ENCODE results near the gene RNU6-1.

DNA sequence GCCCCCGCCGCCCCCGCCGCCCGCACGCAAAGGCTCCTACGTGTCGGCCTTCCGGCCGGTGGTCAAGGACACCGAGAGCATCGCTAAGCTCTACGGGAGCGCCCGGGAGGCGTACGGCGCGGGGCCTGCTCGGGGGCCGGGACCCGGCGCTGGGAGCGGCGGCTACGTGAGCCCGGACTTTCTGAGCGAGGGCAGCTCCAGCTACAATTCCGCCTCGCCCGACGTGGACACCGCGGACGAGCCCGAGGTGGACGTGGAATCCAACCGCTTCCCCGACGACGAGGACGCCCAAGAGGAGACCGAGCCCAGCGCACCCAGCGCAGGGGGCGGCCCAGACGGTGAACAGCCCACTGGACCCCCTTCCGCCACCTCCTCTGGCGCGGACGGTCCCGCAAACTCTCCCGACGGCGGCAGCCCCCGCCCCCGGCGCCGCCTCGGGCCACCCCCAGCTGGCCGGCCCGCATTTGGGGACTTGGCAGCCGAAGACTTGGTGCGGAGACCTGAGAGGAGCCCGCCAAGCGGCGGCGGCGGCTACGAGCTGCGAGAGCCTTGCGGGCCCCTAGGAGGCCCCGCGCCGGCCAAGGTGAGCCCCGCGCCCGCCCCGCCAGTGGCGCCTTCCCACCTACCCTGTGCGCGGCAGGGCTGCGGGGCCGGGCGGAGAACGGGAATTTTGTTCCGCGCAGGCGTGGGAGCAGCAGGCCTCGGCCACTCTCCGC lies 12.1 kb downstream of the RNU6-1 start:
- no peak for TF ChIP-seq POLR2AphosphoS5 (IDR thresholded peaks at IDR 0.05; ENCODE audit: low read depth, low read length)
- TF ChIP-seq POLR2A (IDR thresholded peaks at IDR 0.05; ENCODE audit: low read depth, low read length): no peak

Data from GM12892 (cell line).